Activated T-helper 2 cell treated with anti-CD3 and anti-CD28 coated beads, Interferon-gamma antibody, Interleukin-2, Interleukin-4, amounts not matched to agents 10 μg/mL and 5 μg/mL and 100 μg/mL, durations not matched to agents 14 hours and 24 hours and 36 hours (primary cell): Measurements from ENCODE around the gene SLC2A4. TPM values are rescaled to one million over a fixed set of nuclear protein-coding genes. Genes with fewer than 3 reads are reported as not detected.

Experiments
- DNase-seq: peaks from one replicate; pipeline ENCODE4 v3.0.0; 2021; ENCODE audit warnings: low spot score
- H3K27ac Mint-ChIP-seq: one replicate; pipeline ENCODE4 v1.8.0; 2021; ENCODE audit warnings: mixed read lengths
- H3K27me3 Mint-ChIP-seq: one replicate; pipeline ENCODE4 v1.8.0; 2021; ENCODE audit warnings: low read depth, mixed read lengths
- H3K36me3 Mint-ChIP-seq: one replicate; pipeline ENCODE4 v1.8.0; 2021; ENCODE audit warnings: low read depth, mixed read lengths
- H3K4me1 Mint-ChIP-seq: one replicate; pipeline ENCODE4 v1.8.0; 2021; ENCODE audit warnings: low read depth, mixed read lengths
- H3K4me3 Mint-ChIP-seq: one replicate; pipeline ENCODE4 v1.8.0; 2021; ENCODE audit warnings: low read depth, mild to moderate bottlenecking, moderate library complexity, mixed read lengths
- H3K9me3 Mint-ChIP-seq: one replicate; pipeline ENCODE4 v1.8.0; 2021; ENCODE audit warnings: mixed read lengths
- intact Hi-C: fragments of 100-400 bp; cut with micrococcal nuclease; formaldehyde crosslinking; loops from one replicate; pipeline ENCODE4 v1.15.1; 2023
- total RNA-seq: library from RNA; stranded (reverse); gene quantifications from 2 replicates; pipeline ENCODE4 v1.2.3, GENCODE V29; 2022

Gene SLC2A4
- total RNA-seq, 1 donor from 2014 or later: 0.25 TPM

GRCh38 chr17:7251661-7252175 lies 29.8 kb upstream of the SLC2A4 start, which contains the start of gene CTDNEP1:
Gene CTDNEP1 (minus strand): TSS chr17:7251734. CDS start chr17:7251296, 438 bp downstream.
- peaks cover 52% of the 10 kb centered on the region for H3K36me3 Mint-ChIP-seq
- H3K27me3 Mint-ChIP-seq: no peaks in the 10 kb centered on the region
- intact Hi-C loops: loop anchor here (1.0 to 2.0 kb wide), 5 partner anchors 9 to 232 kb away; partner anchors contain the start of genes EIF5A, GABARAP and SLC2A4
- DNase-seq: peak; percentile 98
- H3K9me3 Mint-ChIP-seq: no peaks in the 10 kb centered on the region
- peak within 1 kb of the TSS; percentile 98 for H3K27ac Mint-ChIP-seq
- H3K4me1 Mint-ChIP-seq: peaks cover 33% of the 10 kb centered on the region
- H3K4me3 Mint-ChIP-seq: peak within 1 kb of the TSS; percentile 92

- peaks cover 54% of the 10 kb centered on the region for H3K36me3 Mint-ChIP-seq
- H3K4me1 Mint-ChIP-seq: peaks cover 33% of the 10 kb centered on the region
- intact Hi-C loops: loop anchor here (1.0 to 2.0 kb wide), 5 partner anchors 10 to 231 kb away; partner anchors contain the start of genes EIF5A, GABARAP and SLC2A4
- H3K4me3 Mint-ChIP-seq: peak within 1 kb of the TSS; percentile 92
- peak; percentile 88 for DNase-seq
- H3K27ac Mint-ChIP-seq: peak within 1 kb of the TSS; percentile 98
- H3K27me3 Mint-ChIP-seq: no peaks in the 10 kb centered on the region
- H3K9me3 Mint-ChIP-seq: no peaks in the 10 kb centered on the region
Observed at GRCh38 chr17:7252176-7253043, 29.1 kb upstream of the SLC2A4 start, which contains the start of gene ELP5. Gene ELP5 (plus strand): TSS chr17:7252215. CDS start chr17:7252551, 336 bp downstream.

GRCh38 chr17:7253082-7253481 lies 28.4 kb upstream of the SLC2A4 start:
- peaks cover 33% of the 10 kb centered on the region for H3K4me1 Mint-ChIP-seq
- no peaks in the 10 kb centered on the region for H3K27me3 Mint-ChIP-seq
- peak overlapping the region; percentile 92 for H3K4me3 Mint-ChIP-seq
- intact Hi-C loops: loop anchor here (2.0 kb wide), 1 partner anchor 44 kb away; no protein-coding TSS in a partner anchor
- H3K27ac Mint-ChIP-seq: peak overlapping the region; percentile 98
- DNase-seq: no peak
- peaks cover 55% of the 10 kb centered on the region for H3K36me3 Mint-ChIP-seq
- H3K9me3 Mint-ChIP-seq: no peaks in the 10 kb centered on the region

GRCh38 chr17:7254511-7254910 lies 27.0 kb upstream of the SLC2A4 start:
- intact Hi-C loops: no loop called here
- peaks cover 24% of the 10 kb centered on the region for H3K4me1 Mint-ChIP-seq
- H3K4me3 Mint-ChIP-seq: no peak overlapping the region
- no peaks in the 10 kb centered on the region for H3K9me3 Mint-ChIP-seq
- H3K27me3 Mint-ChIP-seq: no peaks in the 10 kb centered on the region
- H3K36me3 Mint-ChIP-seq: peaks cover 63% of the 10 kb centered on the region
- H3K27ac Mint-ChIP-seq: no peak overlapping the region
- DNase-seq: no peak

- H3K36me3 Mint-ChIP-seq: peaks cover 53% of the 10 kb centered on the region
- no peak for DNase-seq
- no peak overlapping the region for H3K4me3 Mint-ChIP-seq
- H3K4me1 Mint-ChIP-seq: peaks cover 18% of the 10 kb centered on the region
- H3K9me3 Mint-ChIP-seq: no peaks in the 10 kb centered on the region
- intact Hi-C loops: no loop called here
- H3K27ac Mint-ChIP-seq: no peak overlapping the region
- H3K27me3 Mint-ChIP-seq: peaks cover 3% of the 10 kb centered on the region
Observed at GRCh38 chr17:7256766-7257456, 24.6 kb upstream of the SLC2A4 start.

- no peak for DNase-seq
- Mint-ChIP-seq H3K27me3 (peaks cover 19% of the 10 kb centered on the region), H3K9me3 (no peaks in the 10 kb centered on the region), H3K4me3 (no peak overlapping the region), H3K27ac (no peak overlapping the region), H3K36me3 (peaks cover 40% of the 10 kb centered on the region), H3K4me1 (peaks cover 21% of the 10 kb centered on the region)
- intact Hi-C loops: no loop called here
Observed at GRCh38 chr17:7258731-7259554, 22.6 kb upstream of the SLC2A4 start.

GRCh38 chr17:7259555-7259889 lies 22.0 kb upstream of the SLC2A4 start:
- DNase-seq: no peak
- intact Hi-C loops: no loop called here
- Mint-ChIP-seq H3K4me1 (peaks cover 20% of the 10 kb centered on the region), H3K27ac (no peak overlapping the region), H3K27me3 (peaks cover 25% of the 10 kb centered on the region), H3K36me3 (peaks cover 34% of the 10 kb centered on the region), H3K4me3 (no peak overlapping the region), H3K9me3 (no peaks in the 10 kb centered on the region)

GRCh38 chr17:7260151-7260550 lies 21.4 kb upstream of the SLC2A4 start:
- peaks cover 16% of the 10 kb centered on the region for H3K4me1 Mint-ChIP-seq
- DNase-seq: no peak
- no peak overlapping the region for H3K27ac Mint-ChIP-seq
- peak overlapping the region; percentile 17 for H3K4me3 Mint-ChIP-seq
- H3K36me3 Mint-ChIP-seq: peaks cover 28% of the 10 kb centered on the region
- peaks cover 25% of the 10 kb centered on the region for H3K27me3 Mint-ChIP-seq
- no peaks in the 10 kb centered on the region for H3K9me3 Mint-ChIP-seq
- intact Hi-C loops: no loop called here

GRCh38 chr17:7260651-7261378 lies 20.7 kb upstream of the SLC2A4 start:
- peaks cover 28% of the 10 kb centered on the region for H3K36me3 Mint-ChIP-seq
- peak overlapping the region; percentile 26 for H3K4me3 Mint-ChIP-seq
- H3K27ac Mint-ChIP-seq: no peak overlapping the region
- H3K27me3 Mint-ChIP-seq: peaks cover 25% of the 10 kb centered on the region
- no peaks in the 10 kb centered on the region for H3K9me3 Mint-ChIP-seq
- intact Hi-C loops: no loop called here
- peaks cover 16% of the 10 kb centered on the region for H3K4me1 Mint-ChIP-seq
- no peak for DNase-seq

GRCh38 chr17:7261379-7262191 lies 19.9 kb upstream of the SLC2A4 start:
- intact Hi-C loops: no loop called here
- H3K27ac Mint-ChIP-seq: peak overlapping the region; percentile 55

More at GRCh38 chr17:7261379-7262191, 19.9 kb upstream of the SLC2A4 start:
- Mint-ChIP-seq H3K4me3 (peak overlapping the region; percentile 62), H3K36me3 (peaks cover 24% of the 10 kb centered on the region), H3K4me1 (peaks cover 16% of the 10 kb centered on the region), H3K27me3 (peaks cover 26% of the 10 kb centered on the region), H3K9me3 (no peaks in the 10 kb centered on the region)
- no peak for DNase-seq
